GM12801 (cell line): ENCODE data around the gene REEP6.

Experiments
- CTCF ChIP-seq: IDR thresholded peaks from one replicate; pipeline ENCODE4 v1.5.1; 2011; ENCODE audit warnings: control low read depth; ENCODE audit not compliant: insufficient read length; ENCODE audit errors: extremely low read depth

Gene REEP6

GRCh38 chr19:1532003-1532402, 41.0 kb downstream of the REEP6 start:
- no peak for TF ChIP-seq CTCF

- TF ChIP-seq CTCF = no peak
These were observed 42.6 kb downstream of the REEP6 start for GRCh38 chr19:1533510-1534150.

- TF ChIP-seq CTCF = no peak
These were observed 44.0 kb downstream of the REEP6 start for GRCh38 chr19:1534972-1535371.

GRCh38 chr19:1538978-1539377, 48.0 kb downstream of the REEP6 start:
- TF ChIP-seq CTCF = no peak

GRCh38 chr19:1540365-1540925, 49.5 kb downstream of the REEP6 start:
- no peak for TF ChIP-seq CTCF
